Hepatocyte (in vitro differentiated cells): Measurements from ENCODE around the gene STMP1. TPM values are rescaled to one million over a fixed set of nuclear protein-coding genes. Genes with fewer than 3 reads are reported as not detected.

Source experiments
- DNase-seq: peaks from one replicate; pipeline ENCODE4 v3.0.0-alpha.2; 2016; ENCODE audit warnings: low spot score
- H2AFZ ChIP-seq: fragments of 200-600 bp; sonication (generic); 2 replicates; pipeline ENCODE4 v1.6.0; 2016; ENCODE audit warnings: antibody characterized with exemption, mild to moderate bottlenecking
- H3K27ac ChIP-seq: fragments of 200-600 bp; sonication (generic); 2 replicates; pipeline ENCODE4 v1.5.1; 2016; ENCODE audit warnings: mild to moderate bottlenecking
- H3K27me3 ChIP-seq: fragments of 200-600 bp; sonication (generic); 2 replicates; pipeline ENCODE4 v1.6.1; 2016
- H3K36me3 ChIP-seq: fragments of 200-600 bp; sonication (generic); replicated peaks from 2 replicates; pipeline ENCODE4 v1.5.1; 2016; ENCODE audit warnings: low read depth; ENCODE audit not compliant: insufficient read depth
- H3K4me1 ChIP-seq: fragments of 200-600 bp; sonication (generic); 2 replicates; pipeline ENCODE4 v1.5.1; 2016; ENCODE audit warnings: mild to moderate bottlenecking, moderate library complexity; ENCODE audit not compliant: insufficient read depth
- H3K4me2 ChIP-seq: fragments of 200-600 bp; sonication (generic); 2 replicates; pipeline ENCODE4 v1.6.0; 2016
- H3K4me3 ChIP-seq: fragments of 200-600 bp; sonication (generic); 2 replicates; pipeline ENCODE4 v1.5.1; 2016; ENCODE audit warnings: mild to moderate bottlenecking
- H3K79me2 ChIP-seq: fragments of 200-600 bp; sonication (generic); 2 replicates; pipeline ENCODE4 v1.6.0; 2017; ENCODE audit warnings: mild to moderate bottlenecking
- H3K9me2 ChIP-seq: fragments of 200-600 bp; sonication (generic); replicated peaks from 2 replicates; pipeline ENCODE4 v1.6.0; 2017; ENCODE audit warnings: mild to moderate bottlenecking; ENCODE audit not compliant: insufficient read depth
- H3K9me3 ChIP-seq: fragments of 200-600 bp; sonication (generic); 2 replicates; pipeline ENCODE4 v1.5.1; 2016; ENCODE audit warnings: low read depth, mild to moderate bottlenecking
- H4K20me1 ChIP-seq: fragments of 200-600 bp; sonication (generic); 2 replicates; pipeline ENCODE4 v1.6.0; 2016; ENCODE audit warnings: mild to moderate bottlenecking; ENCODE audit not compliant: insufficient read depth, poor library complexity, severe bottlenecking
- CTCF ChIP-seq: fragments of 200-600 bp; sonication (generic); IDR thresholded peaks from 2 replicates; pipeline ENCODE4 v1.5.1; 2016; ENCODE audit warnings: antibody characterized with exemption, mild to moderate bottlenecking; ENCODE audit not compliant: poor library complexity
- EZH2 ChIP-seq: fragments of 200-600 bp; sonication (generic); IDR thresholded peaks from 2 replicates; pipeline ENCODE4 v1.6.1; 2016; ENCODE audit warnings: antibody characterized with exemption, mild to moderate bottlenecking, borderline replicate concordance
- EZH2phosphoT487 ChIP-seq: fragments of 200-600 bp; sonication (generic); IDR thresholded peaks from one replicate; pipeline ENCODE4 v1.6.1; 2018; ENCODE audit warnings: antibody characterized with exemption, mild to moderate bottlenecking, low read depth, moderate library complexity; ENCODE audit not compliant: unreplicated experiment, severe bottlenecking
- WGBS: methylation state at CpG from one replicate; pipeline ENCODE4 v1.1.6; 2016; ENCODE audit warnings: low lambda C conversion rate; ENCODE audit errors: missing lambda C conversion rate; 5-methylcytosine and 5-hydroxymethylcytosine counted together
- polyA plus RNA-seq: library from polyadenylated mRNA; unstranded; fragments of >200 nt; fragmentation: Nextera tagmentation; extraction: Ambion mirVana; gene quantifications from 2 replicates; pipeline ENCODE4 v1.2.1, GENCODE V29; 2016
- total RNA-seq: library from RNA; depleted of rRNA; stranded (reverse); fragments of >200 nt; gene quantifications from 2 replicates; pipeline ENCODE4 v1.2.3, GENCODE V29; 2014

STMP1 gene
- total and polyA plus RNA-seq, 2 experiments from 2014 or later = 28.1 to 73.6 TPM

- Histone ChIP-seq H3K79me2 (no peaks in the 10 kb centered on the region), H3K4me3 (no peak overlapping the region), H3K36me3 (no peaks in the 10 kb centered on the region), H3K4me2 (no peak overlapping the region), H3K4me1 (peaks cover 5% of the 10 kb centered on the region), H3K9me3 (no peaks in the 10 kb centered on the region), H4K20me1 (no peaks in the 10 kb centered on the region), H2AFZ (no peak overlapping the region), H3K27me3 (no peaks in the 10 kb centered on the region), H3K27ac (no peak overlapping the region), H3K9me2 (no peaks in the 10 kb centered on the region)
- peak; percentile 12 for DNase-seq
- TF ChIP-seq EZH2phosphoT487 (no peak), CTCF (no peak), EZH2 (no peak)
- WGBS = 64% methylated on average over 20 of the region's 20 CpGs
Measured at GRCh38 chr7:135714534-135715009, 52.3 kb downstream of the STMP1 start.

- 98% methylated on average over 5 of the region's 5 CpGs for WGBS
- H3K4me3 ChIP-seq = no peak overlapping the region
- H3K27ac ChIP-seq = no peak overlapping the region
- no peak overlapping the region for H2AFZ ChIP-seq
- no peak overlapping the region for H3K4me2 ChIP-seq
- H3K9me3 ChIP-seq = no peaks in the 10 kb centered on the region
- no peaks in the 10 kb centered on the region for H3K36me3 ChIP-seq
- TF ChIP-seq EZH2 (no peak), EZH2phosphoT487 (no peak), CTCF (no peak)
- H3K27me3 ChIP-seq = no peaks in the 10 kb centered on the region
- H3K79me2 ChIP-seq = no peaks in the 10 kb centered on the region
- no peaks in the 10 kb centered on the region for H4K20me1 ChIP-seq
- no peaks in the 10 kb centered on the region for H3K9me2 ChIP-seq
- peaks cover 5% of the 10 kb centered on the region for H3K4me1 ChIP-seq
- DNase-seq = no peak
Measured at GRCh38 chr7:135715055-135715522, 52.8 kb downstream of the STMP1 start.

GRCh38 chr7:135715673-135716072, 53.4 kb downstream of the STMP1 start:
- no peaks in the 10 kb centered on the region for H3K9me3 ChIP-seq
- no peaks in the 10 kb centered on the region for H3K79me2 ChIP-seq
- H3K27me3 ChIP-seq = no peaks in the 10 kb centered on the region
- no peaks in the 10 kb centered on the region for H3K9me2 ChIP-seq
- no peak overlapping the region for H2AFZ ChIP-seq
- H3K4me3 ChIP-seq = no peak overlapping the region
- TF ChIP-seq EZH2phosphoT487 = no peak
- no peak for TF ChIP-seq CTCF
- TF ChIP-seq EZH2 = no peak
- H3K27ac ChIP-seq = no peak overlapping the region
- H3K4me2 ChIP-seq = no peak overlapping the region
- peaks cover 5% of the 10 kb centered on the region for H3K4me1 ChIP-seq
- no peak for DNase-seq
- H4K20me1 ChIP-seq = no peaks in the 10 kb centered on the region
- no peaks in the 10 kb centered on the region for H3K36me3 ChIP-seq
- 77% methylated on average over 1 of the region's 1 CpG for WGBS
